COLO668 (cell line): ENCODE data around the gene DLG2.

Experiments
- DNase-seq: peaks from one replicate; lab custom pipeline; 2025; ENCODE audit not compliant: unreplicated experiment; lab: John Stamatoyannopoulos, UW

The DLG2 gene

DNA sequence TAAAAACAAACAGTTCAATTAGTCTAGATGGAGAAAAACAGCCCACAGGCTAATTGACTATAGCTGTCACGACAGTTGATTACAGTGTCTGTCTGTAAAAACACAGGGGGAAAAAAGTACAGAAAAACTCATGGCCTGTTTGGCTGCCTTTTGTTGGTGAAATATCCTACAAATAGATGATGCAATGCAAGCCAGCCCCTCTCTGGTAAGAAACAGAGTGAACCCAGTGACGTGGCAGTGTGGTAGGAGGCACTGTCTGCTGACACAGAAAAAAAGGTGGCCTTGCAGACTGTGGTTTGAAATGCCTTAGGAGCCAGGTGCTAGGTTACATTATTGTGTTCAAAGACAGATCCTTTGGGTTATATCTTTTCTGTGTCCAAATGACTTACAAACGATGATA lies 1909.6 kb downstream of the DLG2 start:
- no peak for DNase-seq

DNA sequence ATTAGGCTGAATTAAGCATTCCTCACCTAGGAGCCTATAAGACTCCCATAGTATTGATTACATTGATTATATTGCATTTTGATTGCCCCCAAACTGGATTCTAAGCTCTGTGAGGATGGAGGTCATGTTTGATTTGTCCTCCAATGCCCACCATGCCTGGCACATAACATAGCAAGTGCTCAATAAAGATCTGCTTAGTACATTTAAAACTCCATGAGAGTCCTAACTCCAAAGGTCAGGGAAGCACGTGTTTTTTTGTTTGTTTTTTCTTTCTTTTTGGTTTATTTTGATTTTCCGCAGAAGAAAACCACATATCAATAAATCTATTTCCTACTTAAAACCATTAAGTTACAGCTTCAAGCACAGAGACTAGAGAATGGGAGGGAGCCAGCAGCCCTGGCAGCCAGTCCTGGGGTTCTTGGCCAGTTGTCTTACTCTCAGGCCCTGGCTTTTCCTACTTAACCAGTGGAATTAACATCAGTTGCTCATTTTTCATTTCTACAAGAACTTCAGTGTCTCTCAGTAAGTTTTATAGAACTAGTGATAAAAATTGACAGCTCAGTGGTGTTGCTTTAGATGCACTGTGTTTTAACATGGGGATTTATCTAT lies 1911.1 kb downstream of the DLG2 start:
- DNase-seq, result no peak

DNA sequence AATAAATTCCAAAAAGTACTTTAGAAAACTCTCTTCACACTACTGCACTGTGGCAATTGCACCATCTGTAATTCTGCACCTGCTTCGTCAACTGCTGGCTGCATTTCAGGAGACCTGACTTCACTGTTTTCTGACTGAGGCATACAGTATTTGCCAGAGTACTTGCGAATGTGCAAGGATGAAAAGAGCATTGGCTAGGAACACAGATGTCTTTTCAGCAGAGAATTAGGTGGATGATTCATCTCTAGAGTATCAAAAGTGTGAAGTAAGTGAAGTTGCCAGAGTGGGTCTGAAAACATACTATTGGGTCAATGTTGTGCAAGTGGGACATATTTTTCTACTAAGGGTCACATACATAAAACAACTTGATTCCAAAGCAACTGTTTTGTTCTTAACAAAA lies 1913.4 kb downstream of the DLG2 start:
- no peak for DNase-seq

DNA sequence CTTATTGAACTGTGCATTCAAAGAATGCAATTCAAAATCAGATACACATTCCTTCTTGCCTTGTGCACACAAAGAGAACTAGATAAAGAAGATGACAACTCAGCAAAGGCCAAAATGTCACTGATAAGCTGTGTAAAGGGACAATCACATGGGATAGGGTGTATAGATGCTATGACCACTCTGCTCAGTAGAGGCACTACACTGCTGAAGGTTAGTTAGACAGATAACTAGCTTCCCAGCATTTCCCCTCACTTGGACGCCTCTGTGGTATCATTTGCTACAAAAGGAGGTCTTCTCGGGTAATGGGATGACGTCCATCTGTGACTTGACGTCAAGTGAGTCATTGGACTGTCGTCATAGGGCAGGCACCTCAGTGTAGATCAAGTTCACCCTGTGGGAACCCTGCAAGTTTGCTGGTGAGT lies 1916.0 kb downstream of the DLG2 start:
- no peak for DNase-seq

DNA sequence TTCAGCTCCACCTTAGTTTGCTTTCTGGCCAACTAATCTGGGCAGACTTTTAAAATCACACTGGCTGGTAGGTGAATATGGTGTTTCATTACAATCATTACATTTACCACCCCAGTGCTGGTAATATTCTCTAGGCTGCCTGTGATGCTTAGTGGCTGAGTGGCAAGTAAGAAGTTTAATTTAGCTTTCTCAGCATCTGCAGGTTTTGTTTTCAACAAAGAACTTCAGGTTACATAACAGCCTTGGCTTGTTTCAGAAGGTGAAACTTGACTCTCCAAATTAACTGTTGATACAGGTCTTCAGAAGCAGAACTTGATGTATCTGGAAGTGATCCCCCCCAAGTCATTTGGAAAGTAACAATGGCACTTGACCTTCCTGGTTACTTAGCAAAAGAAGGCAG lies 1917.7 kb downstream of the DLG2 start:
- DNase-seq, result no peak

DNA sequence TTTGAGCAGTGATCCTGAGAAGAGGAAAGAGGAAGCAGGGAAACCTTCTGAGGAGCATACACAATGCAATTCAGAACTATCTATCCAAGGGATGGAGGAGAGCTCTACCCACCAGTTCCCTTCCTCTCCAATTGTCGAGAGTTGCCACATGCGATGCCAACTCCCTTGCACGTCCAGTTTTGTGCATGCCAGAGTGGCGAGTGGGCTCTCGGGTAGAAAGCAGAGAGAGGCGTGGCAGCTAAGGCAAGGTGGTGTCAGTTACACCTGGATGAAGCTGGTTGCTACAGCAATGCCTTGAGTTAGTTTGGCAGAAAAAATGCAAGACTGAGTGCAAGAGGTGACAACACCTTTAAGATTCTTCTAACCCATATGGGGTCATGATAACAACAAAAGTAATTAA lies 1920.6 kb downstream of the DLG2 start:
- no peak for DNase-seq

DNA sequence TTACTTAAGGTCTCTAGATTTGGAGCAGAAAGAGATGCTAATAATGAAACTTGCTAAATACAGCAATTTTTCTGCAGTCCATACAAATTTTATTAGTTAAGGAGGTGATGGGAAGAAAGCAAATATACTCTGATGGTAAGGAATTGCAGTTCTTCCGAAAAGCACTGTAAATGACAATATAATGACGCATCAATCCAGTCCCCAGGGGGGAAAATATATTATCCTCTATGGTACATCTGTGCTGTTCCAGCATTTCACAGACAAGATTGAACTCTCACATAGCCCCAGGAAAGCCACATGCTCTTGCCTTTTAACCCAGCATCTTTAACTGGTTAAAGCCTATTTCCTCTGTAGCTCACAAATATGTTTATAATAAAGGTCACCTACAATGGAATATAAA lies 1924.3 kb downstream of the DLG2 start:
- no peak for DNase-seq

DNA sequence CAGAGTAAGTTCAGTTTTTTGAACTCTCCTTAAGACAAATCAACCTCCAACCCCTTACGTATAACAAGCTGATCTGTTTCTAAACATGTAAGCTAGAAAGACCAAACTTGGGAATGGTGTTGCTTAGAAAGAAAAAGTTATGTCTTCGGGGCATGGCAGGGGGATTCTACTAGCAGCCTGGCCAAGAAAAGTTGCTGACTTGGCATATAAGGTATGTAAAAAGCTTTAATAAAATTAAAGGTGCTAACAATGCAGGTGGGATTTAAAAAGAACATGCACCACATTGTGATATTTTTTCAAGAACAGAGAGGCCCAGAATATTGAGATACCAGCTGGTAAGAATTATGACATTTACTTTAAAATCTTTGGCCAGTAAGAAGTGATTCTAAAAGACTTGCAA lies 1929.6 kb downstream of the DLG2 start:
- DNase-seq, result no peak

DNA sequence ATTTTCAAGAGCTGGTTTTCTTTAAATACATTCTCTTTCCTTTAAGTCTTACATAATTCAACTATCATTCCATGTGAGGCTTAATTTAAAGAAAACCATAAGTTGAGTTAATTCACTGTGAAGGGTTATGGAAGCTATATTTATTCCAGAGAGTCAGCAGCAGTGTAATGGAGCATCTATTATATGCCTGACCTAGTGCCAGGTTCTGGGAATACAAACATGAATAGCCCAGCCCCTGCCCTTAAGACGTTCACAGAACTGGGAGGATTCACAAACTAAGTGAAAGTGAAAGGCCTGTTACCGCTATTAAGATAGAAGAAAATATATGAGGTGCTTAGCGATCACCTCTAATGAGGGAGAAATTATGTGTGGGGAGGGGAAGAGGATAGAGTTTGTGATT lies 1932.1 kb downstream of the DLG2 start:
- no peak for DNase-seq

DNA sequence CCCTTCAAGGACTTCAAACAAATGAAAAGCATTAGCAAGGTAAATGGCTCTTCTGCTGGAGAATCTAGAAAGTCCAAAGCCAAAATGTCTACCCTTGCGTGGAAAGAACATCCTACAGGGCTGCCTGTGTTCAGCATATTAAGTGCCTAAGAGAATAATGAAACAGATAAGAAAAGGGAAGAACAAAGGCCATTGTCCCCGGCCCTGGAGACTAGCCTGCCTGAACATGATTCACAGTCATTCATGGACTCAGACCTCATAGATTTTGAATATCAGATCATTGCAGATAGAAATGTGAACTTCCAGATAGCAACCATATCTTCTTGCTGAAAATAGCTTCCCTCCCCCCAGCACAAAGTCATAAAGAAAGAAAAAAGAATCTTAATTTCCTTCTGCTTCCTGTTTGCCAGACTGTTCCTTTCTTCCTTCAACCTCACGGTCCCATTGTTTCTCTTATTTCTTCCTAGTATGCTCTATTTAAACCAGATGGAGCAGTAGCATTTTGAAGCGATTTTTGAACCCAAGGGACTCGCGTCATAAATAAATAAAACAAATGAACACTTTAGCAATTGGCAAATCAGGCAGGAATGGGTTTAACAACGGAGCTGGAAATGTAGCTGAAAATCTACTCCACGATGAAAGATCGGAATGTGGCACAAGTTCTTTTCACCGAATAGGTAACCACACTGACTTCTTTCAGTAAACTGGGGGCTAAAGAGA lies 1932.8 kb downstream of the DLG2 start:
- no peak for DNase-seq

DNA sequence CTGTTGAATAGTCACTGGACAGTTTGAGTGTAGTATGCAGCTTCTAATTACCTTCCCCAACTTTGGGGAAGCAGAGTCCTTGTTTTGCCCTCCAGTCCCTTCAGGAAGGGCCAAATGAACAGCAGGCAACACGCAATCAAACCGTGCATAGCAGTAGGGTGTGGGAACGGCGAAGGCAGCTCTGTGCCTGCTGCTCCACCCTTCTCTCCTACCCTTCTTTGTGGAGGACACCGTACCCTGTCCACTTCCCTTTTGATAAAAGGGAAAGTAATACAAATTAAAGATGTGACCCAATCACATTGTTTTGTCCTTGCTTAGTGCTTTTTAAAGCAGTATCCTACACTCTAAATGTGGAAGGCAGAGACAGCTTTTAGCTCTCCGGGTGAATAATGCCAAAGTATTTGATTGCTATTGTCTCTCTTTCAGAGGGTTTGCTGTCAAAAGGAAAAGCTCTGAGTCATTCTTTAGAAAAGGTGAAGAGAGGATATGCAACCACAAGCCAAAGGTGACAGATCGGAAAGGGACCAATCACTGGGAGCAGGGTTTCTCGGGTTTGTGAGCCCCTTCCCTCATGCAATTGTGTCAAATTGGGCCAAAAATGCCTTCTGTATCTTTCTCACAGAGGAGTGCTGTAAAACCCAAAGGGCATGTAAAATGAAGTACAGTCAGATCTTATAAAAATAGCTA lies 1933.7 kb downstream of the DLG2 start:
- no peak for DNase-seq

DNA sequence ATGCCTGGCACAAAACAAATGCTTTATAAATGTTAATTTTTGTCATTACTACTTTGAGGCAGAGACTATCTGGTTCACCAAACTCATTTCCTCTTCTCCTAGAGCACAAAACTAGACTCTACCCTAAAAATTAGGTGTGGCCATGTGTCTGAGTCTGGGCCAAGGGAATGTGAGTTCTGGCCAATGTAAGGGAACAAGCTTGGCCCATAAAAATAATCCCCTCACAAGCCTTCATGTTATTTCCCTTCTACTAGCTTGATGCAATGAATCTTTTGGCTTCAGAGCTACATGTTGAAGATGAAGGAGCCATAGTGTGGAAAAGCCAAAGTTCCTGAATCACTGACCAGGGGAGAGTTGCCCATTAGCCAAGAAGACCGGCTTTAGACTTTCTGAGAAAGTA lies 1934.5 kb downstream of the DLG2 start:
- no peak for DNase-seq

DNA sequence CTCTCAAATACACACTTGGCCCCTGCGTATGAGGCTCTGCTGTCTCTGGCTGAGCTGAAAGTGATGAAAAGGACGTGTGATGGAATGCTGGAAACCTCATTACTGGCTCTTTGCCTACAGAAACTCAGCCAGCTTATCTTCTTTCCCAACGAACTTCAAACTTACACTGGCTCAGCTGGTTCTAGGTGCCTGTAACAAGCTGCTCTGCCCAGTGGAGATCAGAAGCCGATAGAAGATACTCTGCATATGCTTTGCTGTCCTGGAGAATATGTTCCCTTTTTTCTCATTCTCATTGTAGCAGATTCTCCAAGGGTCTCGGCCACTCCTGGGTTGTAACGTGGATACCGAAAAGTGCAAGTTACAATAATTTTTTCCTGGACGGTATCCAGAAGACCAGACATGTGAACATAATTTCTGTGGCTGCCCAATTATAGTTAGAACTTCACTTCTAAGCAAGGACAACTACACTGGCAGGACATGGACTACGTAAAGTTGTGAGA lies 1935.6 kb downstream of the DLG2 start:
- DNase-seq, result no peak

DNA sequence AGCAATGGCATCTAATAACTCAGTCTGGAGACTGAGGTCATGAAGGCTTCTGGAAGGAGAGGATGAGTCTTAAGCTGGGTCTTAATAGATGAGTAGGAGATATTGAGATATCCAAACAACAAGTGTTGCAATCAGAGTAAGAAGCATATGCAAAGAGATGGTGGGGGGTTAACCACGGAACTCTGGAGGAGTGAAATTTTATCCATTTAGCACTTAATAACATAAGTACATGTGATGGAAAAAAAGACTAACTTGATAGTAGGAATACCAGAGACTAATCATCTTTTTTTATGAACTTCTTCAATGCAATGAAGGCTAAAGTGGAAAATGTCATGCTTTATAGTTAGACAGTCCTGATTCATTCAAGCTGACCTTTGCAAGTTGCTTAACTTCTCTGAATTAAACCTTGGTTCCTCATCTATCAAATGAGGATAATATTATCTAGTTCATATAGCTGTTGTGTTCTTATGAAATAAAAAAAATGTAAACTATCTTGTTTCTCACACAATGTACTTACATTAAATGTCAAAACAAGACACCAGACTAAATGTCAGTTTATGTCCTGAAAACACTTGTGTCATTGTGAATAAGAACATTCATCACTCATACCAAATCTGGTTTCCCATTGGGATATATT lies 1937.9 kb downstream of the DLG2 start:
- no peak for DNase-seq

DNA sequence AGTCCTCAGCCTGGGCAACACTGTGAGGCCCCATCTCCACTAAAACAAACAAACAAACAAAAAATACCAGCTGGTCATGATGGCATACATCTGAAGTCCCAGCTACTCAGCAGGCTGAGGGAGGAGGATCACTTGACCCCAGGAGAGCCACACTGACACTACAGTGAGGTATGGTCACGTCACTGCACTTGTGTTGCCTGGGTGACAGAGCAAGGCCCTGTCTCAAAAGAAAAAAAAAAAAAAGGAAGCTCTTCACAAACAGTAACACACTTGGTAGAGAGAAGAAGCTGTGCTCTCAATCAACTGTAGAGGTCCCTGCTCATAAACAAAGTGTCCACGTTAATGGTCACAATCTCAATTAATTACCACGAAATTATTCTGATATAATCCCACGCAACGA lies 1939.4 kb downstream of the DLG2 start:
- DNase-seq, result no peak

DNA sequence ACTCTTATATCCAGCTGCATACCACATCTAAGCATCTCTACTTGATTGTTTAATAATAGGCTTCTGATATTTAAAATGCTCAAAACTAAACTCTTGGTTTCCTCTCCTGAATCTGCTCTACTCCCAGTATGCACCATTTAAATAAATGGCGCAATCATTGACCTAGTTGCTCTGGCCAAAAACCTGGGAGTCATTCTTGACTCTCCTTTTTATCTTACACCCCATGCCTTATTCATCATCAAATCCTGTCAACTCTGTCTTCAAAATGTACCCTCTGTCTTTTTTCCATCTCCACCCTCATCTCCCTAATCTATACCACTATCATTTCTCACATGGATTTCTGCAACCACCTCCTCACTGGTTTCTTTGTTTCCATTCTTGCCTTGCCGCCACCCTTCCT lies 1941.4 kb downstream of the DLG2 start:
- DNase-seq, result no peak

DNA sequence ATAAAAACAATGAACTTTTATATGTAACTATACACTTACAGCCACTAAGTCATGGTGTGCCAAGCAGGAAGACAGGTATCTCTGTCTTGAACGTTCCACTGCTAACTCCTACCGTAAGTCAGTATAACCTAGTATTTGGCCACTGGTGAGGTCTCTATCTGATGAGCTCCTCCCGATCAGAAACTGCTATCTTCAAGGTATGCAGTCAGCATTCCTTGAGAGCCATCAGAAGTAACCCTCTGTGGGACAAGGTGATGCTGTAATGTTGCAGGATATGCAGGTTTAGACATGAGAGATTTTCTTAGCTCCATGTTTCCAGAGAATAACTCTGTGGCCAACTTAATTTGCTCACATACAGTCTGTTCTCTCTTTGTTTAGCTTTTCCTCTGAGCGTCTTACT lies 1943.1 kb downstream of the DLG2 start:
- DNase-seq, result no peak

DNA sequence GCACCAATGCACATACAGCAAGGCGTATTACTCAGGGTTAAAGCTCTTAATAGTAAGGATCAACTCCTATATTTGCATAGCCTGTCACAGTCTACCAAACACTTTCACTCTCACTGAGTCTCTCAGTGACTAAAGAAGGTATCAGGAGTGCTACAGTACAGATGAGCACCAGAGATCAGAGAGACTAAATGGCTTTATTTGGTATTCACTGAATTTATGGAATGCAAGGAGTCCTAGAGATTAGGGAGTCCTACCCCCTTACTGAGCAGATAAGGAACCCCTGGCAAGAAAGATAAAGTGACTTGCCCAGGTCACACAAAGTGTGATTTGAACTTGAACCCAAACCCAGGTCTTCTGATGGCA lies 1944.6 kb downstream of the DLG2 start:
- DNase-seq, result no peak

DNA sequence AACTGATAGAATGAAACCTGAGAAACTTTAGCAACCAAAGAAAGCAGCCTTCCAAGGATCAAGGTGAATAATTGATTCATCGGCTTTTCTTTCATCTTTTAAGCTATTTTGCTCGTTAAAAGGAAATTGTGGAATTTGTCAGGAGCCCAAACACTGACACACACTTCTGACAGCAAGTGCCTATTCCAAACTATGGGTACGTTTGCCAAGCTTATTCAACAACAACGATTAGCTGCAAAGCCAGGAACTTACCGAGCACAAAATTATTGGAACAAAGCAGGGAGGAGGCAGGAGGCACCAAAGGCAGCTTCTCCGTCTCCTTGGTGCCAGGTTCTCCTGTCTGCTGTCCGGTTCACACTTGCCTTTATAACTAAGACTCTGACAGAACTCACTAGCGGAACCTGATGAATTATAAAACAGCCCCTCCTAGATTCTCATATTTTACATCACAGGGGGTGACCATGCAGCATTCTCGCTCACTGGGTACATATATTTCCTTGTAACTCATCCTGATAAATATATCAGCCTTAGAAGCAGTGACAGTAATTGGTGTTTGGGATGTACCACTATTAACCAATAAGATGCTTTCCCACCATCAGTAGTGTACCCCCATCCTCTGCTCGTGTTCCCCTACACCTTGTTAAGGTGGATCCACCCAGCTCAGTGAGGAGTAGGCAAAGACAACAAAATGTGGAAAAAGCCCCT lies 1945.1 kb downstream of the DLG2 start:
- DNase-seq, result no peak

DNA sequence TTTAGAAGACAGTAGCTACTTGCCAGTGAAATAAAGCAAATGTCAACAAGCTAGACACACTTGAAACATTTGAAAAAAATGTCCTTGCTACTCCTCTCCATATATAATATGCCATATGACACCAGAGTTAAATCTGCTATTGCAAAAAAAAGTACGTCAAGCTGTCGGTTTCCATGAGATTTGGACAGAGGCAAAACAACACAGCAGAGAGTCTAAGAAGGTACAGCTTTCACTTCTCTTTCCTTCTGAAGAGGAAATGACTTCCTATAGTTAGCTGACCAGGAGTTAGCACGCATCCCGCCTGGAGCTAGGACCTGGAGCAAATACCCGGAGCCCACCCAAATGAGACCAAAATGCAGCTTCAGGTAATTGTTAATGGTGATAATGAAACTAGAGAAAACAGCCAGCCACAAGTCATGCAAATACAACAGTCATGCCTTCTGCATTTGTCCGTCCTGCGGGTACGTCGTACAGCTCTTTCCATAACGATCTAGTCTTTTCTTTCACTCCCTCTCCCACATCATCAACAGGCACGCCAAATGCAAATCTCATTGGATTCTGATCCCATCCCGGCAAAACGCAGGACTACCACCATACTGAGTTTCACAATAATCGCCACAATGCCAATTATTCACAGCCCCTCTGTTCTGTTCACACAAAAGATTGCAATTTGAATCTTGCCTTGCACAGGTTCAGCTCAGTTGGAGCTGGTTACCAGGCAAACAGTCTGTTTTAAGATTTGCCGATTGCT lies 1945.9 kb downstream of the DLG2 start:
- no peak for DNase-seq

DNA sequence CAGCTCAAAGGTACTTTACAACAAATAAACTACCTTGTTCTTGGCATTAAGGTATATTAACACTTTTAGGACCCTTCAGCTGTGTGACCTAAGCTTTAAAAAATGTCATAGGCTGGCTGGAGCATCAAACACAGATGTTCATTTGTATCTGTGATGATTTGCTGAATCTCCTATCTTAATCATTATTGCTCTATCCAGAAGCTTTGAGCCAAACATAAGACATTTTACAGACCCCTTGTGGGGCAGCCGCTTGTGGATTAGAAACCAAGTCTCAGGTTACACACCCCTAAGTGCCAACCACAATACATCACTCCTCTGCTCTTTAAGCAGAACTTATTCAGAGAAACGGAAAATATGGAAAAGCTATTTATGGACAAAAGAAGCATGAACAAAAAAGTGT lies 1946.8 kb downstream of the DLG2 start:
- DNase-seq, result no peak
